PC-3 (cell line): ENCODE measurements around the gene AATF. TPM values are rescaled to one million over a fixed set of nuclear protein-coding genes. Genes with fewer than 3 reads are reported as not detected.

ENCODE experiments used
- ATAC-seq: fragments of 200-7000 bp; cut with Tn5 transposase; 2 replicates; pipeline ENCODE4 v1.9.1; 2020; ENCODE audit warnings: mild to moderate bottlenecking, moderate library complexity
- BruUV-seq: library from RNA; stranded (reverse); fragments of 400-500 nt; replicated peaks from 2 replicates; lab custom pipeline; 2021; lab: Mats Ljungman, UMichigan
- CTCF ChIA-PET: fragments of 300-600 bp; sonication (Branson Sonifier 250); formaldehyde crosslinking; loops from one replicate; lab custom pipeline; 2022; ENCODE audit warnings: antibody characterized with exemption; lab: Charles Lee
- POLR2A ChIA-PET: fragments of 300-600 bp; sonication (Branson Sonifier 250); formaldehyde crosslinking; loops from one replicate; lab custom pipeline; 2022; ENCODE audit warnings: antibody characterized with exemption; ENCODE audit not compliant: unreplicated experiment; lab: Charles Lee
- DNase-seq: peaks from one replicate; pipeline ENCODE4 v3.0.0-alpha.2; 2015
- H2AFZ ChIP-seq: fragments of 300-600 bp; sonication (generic); 2 replicates; pipeline ENCODE4 v1.6.0; 2016; ENCODE audit warnings: antibody characterized with exemption, low read length
- H3F3A ChIP-seq: fragments of 300-600 bp; sonication (generic); one replicate; pipeline ENCODE4 v1.6.0; 2017; ENCODE audit warnings: antibody characterized with exemption, low read length, control low read depth, mild to moderate bottlenecking; ENCODE audit not compliant: unreplicated experiment
- H3K27ac ChIP-seq: fragments of 300-600 bp; sonication (generic); 2 replicates; pipeline ENCODE4 v1.5.1; 2016; ENCODE audit warnings: mild to moderate bottlenecking, low read length
- H3K27me3 ChIP-seq: fragments of 300-600 bp; sonication (generic); 2 replicates; pipeline ENCODE4 v1.6.1; 2016; ENCODE audit warnings: low read length, mixed read lengths
- H3K36me3 ChIP-seq: fragments of 300-600 bp; sonication (generic); 2 replicates; pipeline ENCODE4 v1.6.1; 2016; ENCODE audit warnings: low read depth, mixed run types, low read length, mixed read lengths
- H3K4me1 ChIP-seq: fragments of 300-600 bp; sonication (generic); 2 replicates; pipeline ENCODE4 v1.5.1; 2016; ENCODE audit warnings: low read length; ENCODE audit not compliant: insufficient read depth
- H3K4me2 ChIP-seq: fragments of 300-600 bp; sonication (generic); 2 replicates; pipeline ENCODE4 v1.6.0; 2016; ENCODE audit warnings: low read length
- H3K4me3 ChIP-seq: fragments of 300-600 bp; sonication (generic); 2 replicates; pipeline ENCODE4 v1.5.1; 2016; ENCODE audit warnings: mild to moderate bottlenecking, low read length, mixed read lengths
- H3K79me2 ChIP-seq: fragments of 300-600 bp; sonication (generic); 2 replicates; pipeline ENCODE4 v1.6.1; 2017; ENCODE audit warnings: low read length, mixed read lengths
- H3K9ac ChIP-seq: fragments of 300-600 bp; sonication (generic); 2 replicates; pipeline ENCODE4 v1.6.0; 2016; ENCODE audit warnings: mild to moderate bottlenecking, low read length
- H3K9me2 ChIP-seq: fragments of 300-600 bp; sonication (generic); replicated peaks from 2 replicates; pipeline ENCODE4 v1.6.1; 2016; ENCODE audit warnings: mixed run types, low read length, mixed read lengths
- H3K9me3 ChIP-seq: fragments of 300-600 bp; sonication (generic); 2 replicates; pipeline ENCODE4 v1.6.1; 2016; ENCODE audit warnings: low read length, mixed read lengths
- H4K20me1 ChIP-seq: fragments of 300-600 bp; sonication (generic); 2 replicates; pipeline ENCODE4 v1.6.1; 2016; ENCODE audit warnings: low read length, mixed read lengths
- CTCF ChIP-seq: fragments of 300-600 bp; sonication (generic); conservative IDR thresholded peaks from 2 replicates; pipeline ENCODE4 v1.5.1; 2017; ENCODE audit warnings: antibody characterized with exemption, low read depth, mild to moderate bottlenecking, low read length
- EZH2 ChIP-seq: fragments of 300-600 bp; sonication (generic); IDR thresholded peaks from one replicate; pipeline ENCODE4 v1.6.1; 2017; ENCODE audit warnings: antibody characterized with exemption, mild to moderate bottlenecking, low read length; ENCODE audit not compliant: unreplicated experiment
- EZH2phosphoT487 ChIP-seq: fragments of 300-600 bp; sonication (generic); IDR thresholded peaks from 2 replicates; pipeline ENCODE4 v1.6.1; 2018; ENCODE audit warnings: mild to moderate bottlenecking, antibody characterized with exemption, low read length, borderline replicate concordance
- intact Hi-C: fragments of 100-400 bp; cut with micrococcal nuclease; formaldehyde crosslinking; loops from 2 replicates; pipeline ENCODE4 v1.9.0; 2023
- total RNA-seq: library from RNA; depleted of rRNA; stranded (reverse); fragments of >200 nt; gene quantifications from 2 replicates; pipeline ENCODE4 v1.2.3, GENCODE V29; 2014

The AATF gene
- total RNA-seq, 1 experiment from 2014 or later: 25.5 TPM

GRCh38 chr17:36947922-36948716 is 635 bp upstream of the AATF start:
- ChIA-PET CTCF (no interaction called here), POLR2A (no interaction called here)
- Histone ChIP-seq H3K36me3 (peaks cover 9% of the 10 kb centered on the region), H3K9ac (no peak overlapping the region), H3K9me2 (no peaks in the 10 kb centered on the region), H2AFZ (peak overlapping the region; percentile 87), H4K20me1 (peaks cover 20% of the 10 kb centered on the region), H3K4me2 (peak overlapping the region; percentile 88), H3K27me3 (peaks cover 31% of the 10 kb centered on the region; the same call in 1 of the 2 replicates), H3K4me3 (peak overlapping the region; percentile 83), H3K27ac (no peak overlapping the region), H3F3A (no peaks in the 10 kb centered on the region), H3K4me1 (peaks cover 12% of the 10 kb centered on the region), H3K9me3 (no peaks in the 10 kb centered on the region), H3K79me2 (peaks cover 35% of the 10 kb centered on the region)
- DNase-seq (no peak), ATAC-seq (no peak)
- TF ChIP-seq EZH2 (no peak), CTCF (no peak), EZH2phosphoT487 (no peak)
- intact Hi-C loops: no loop called here
- BruUV-seq: no TSS peak

- Histone ChIP-seq H3K4me1 (peaks cover 12% of the 10 kb centered on the region), H3K9ac (peak overlapping the region; percentile 93), H3K36me3 (peaks cover 9% of the 10 kb centered on the region), H3K79me2 (peaks cover 35% of the 10 kb centered on the region), H3K4me2 (peak overlapping the region; percentile 88), H3K4me3 (peak overlapping the region; percentile 83), H3K27ac (peak overlapping the region; percentile 53), H4K20me1 (peaks cover 20% of the 10 kb centered on the region), H2AFZ (peak overlapping the region; percentile 87), H3K9me3 (no peaks in the 10 kb centered on the region), H3F3A (no peaks in the 10 kb centered on the region), H3K9me2 (no peaks in the 10 kb centered on the region), H3K27me3 (peaks cover 30% of the 10 kb centered on the region; the same call in 1 of the 2 replicates)
- ChIA-PET POLR2A (interaction anchor here (0.7 kb wide), 1 partner anchor 26 kb away, joined by 4 read pairs; no protein-coding TSS in a partner anchor), CTCF (interaction anchor here (0.6 kb wide), 1 partner anchor 27 kb away, joined by 5 read pairs; no protein-coding TSS in a partner anchor)
- DNase-seq (peak; percentile 15), ATAC-seq (peak; percentile 62)
- TF ChIP-seq CTCF: no peak
- TF ChIP-seq EZH2: no peak
- TF ChIP-seq EZH2phosphoT487: no peak
- BruUV-seq: TSS peak; percentile 38
- intact Hi-C loops: no loop called here
These were observed 740 bp downstream of the AATF start for GRCh38 chr17:36949461-36949927.
